HG02973 (cell line): ENCODE data around the gene MYH7.
"Not testable (repeated sequence)": the region's sequence is repeated elsewhere in the genome, so short reads cannot be mapped to it uniquely, and the experiment has no call there.

Experiments
- ATAC-seq: cut with Tn5 transposase; IDR thresholded peaks from one replicate; pipeline ENCODE4 v1.9.1; 2021; ENCODE audit warnings: moderate library complexity; ENCODE audit not compliant: unreplicated experiment

MYH7 gene

DNA sequence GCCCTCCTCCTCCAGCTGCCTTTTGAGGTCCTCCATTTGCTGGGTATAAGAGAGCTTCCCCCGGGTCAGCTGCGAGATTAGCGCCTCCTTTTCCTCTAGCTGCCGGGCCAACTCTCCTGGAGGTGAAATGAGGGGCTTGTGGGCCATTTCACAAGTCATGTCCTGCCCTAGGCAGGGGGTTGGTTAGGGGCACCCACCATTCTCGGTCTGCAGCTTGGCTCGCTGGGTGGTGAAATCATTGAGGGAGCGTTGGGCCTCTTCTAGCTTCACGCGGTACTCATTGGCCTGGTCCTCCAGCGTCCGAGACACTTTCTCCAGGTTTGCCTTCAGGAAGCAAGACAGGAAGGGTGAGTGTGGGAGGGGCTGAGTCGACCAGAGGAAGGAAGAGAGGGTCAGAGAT is 46.1 kb downstream of the MYH7 start:
- ATAC-seq = no peak

DNA sequence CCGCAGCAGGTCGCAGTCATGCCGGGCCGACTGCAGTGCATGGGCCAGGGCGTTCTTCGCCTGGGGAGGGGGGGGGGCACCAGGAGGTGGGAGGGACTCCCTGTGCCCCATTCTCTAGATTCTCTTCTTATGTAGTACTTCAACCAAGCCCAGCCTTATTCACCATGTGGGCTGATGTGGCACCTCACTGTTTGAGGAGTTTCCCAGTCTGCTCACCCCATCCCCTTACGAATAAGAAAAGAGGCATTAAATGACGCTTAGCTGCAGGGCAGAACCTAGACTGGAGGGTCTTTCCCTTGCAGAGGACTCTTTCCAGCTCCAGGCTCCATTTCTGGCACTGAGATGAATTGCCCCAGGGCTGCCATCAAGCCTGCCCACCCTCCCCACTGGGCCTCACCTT is 46.5 kb downstream of the MYH7 start:
- ATAC-seq = no peak

DNA sequence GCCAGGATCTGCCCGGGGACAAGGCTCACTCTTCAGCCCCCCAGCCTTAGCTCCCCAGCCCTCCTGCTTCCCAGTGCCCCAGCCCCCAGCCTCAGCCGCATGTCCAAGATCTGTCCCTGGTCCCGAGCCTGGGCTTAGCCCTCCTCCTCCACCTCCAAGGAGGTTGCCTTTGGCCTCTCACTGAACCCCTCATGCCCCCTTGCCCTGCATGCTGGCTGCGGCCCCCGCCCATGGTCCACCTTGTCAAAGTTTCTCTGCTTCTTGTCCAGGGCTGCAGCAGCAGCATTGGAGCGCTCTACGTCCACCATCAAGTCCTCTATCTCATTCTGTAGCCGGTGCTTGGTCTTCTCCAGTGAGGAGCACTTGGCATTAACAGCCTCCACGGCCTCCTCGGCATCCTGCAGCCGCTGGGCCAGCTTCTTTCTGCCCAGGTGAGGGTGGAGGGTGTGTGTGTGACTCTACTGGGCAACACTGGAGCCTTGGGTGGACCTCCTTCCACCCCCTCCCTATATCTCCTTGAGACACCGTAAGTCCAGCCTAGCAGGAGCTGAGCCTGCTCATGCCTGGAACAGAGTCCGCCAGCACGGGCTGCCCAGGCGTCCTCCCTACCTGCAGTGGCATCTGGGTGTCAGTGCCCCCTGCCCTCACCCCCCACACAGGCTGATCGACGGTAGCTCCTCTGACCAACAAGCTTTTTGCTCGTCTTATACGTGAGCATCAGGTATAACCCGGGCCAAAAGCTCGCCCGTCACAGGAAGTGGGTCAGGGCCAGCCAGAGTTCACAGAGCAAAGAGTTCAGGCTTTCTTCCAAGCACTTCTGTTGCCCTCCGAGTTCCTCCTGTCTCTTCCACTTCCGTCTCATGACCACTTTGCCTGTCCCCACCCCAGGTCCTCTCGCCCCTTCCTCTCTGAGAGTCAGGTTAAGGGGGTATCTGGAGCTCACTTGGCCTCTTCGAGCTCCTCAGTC is 47.3 kb downstream of the MYH7 start:
- no peak for ATAC-seq

DNA sequence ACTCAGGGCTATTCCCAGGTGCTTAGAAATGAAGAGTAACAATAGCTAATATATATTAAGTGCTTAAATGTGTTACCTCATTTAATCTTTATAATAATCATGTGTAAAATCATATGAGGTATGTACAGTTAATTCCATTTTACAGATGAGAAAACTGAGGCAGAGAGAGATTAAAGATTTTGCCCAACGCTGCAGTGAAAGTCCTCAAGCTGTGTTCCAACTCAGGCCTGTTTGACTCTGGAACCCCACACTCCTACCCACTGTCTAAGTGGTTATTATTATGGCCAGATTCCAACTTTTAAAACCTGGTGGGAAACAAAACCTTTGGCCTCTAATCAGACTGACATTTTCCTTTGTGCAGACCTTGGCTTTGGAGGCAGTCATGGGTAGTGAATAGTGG is 48.5 kb downstream of the MYH7 start:
- ATAC-seq = no peak

DNA sequence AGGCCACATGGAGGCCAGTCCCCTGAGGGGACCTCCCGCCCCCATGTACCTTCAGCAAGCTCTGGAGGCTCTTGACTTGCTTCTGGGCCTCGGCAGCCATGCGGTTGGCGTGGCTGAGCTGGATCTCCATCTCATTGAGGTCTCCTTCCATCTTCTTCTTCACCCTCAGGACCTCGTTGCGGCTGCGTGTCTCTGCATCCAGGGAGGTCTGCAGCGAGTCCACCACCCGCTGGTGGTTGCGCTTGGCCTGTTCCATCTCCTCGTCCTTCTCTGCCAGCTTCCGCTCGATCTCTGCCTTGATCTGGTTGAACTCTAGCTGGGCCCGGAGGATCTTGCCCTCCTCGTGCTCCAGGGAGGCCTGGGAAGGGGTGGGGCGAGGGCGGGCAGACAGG is 49.2 kb downstream of the MYH7 start:
- not testable (repeated sequence) for ATAC-seq

DNA sequence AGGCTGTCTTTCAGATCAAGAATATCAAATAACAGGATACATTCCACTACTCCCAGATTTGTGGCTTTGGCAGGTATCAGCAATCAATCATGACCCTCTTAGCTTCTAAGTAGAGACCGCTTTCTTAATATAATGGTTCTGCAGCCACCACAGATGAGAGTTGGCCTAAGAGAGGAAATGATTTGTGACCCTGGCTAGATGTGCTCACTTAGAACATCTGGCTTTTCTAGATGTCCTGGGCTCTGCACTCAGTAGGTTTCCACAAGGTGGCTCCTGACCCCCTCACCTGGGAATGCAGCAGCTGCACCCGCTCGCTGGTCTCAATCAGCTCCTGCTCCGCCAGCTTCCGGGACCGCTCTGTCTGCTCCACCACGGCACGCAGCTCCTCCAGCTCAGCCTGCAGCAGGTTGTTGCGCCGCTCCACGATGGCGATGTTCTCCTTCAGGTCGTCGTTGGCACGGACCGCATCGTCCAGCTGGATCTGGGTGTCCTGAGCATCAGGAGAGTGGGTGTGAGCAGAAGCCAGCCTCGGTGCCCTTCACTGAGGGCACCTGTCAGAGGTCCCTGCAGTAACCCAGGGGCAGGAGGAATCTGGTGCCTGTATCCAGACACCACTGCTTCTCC is 49.7 kb downstream of the MYH7 start:
- ATAC-seq = no peak

DNA sequence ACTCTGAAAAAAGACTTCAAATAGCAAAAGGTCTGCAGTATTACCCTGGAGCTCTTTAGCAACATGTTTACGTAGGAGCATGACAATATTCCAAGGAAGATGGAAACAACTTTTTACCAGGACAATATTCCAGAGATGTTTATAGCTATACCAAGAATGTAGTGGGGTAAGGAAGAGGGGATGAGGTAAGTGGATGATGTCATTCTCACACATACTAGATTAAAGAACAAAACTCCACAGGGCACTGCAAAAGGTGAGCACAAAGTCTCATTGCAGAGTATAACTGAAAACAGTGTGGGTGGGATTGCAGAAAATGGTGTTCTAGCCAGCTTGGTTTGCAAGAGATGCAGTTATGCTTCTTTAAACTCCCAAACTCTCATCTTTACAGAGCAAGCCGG is 50.2 kb downstream of the MYH7 start:
- no peak for ATAC-seq

DNA sequence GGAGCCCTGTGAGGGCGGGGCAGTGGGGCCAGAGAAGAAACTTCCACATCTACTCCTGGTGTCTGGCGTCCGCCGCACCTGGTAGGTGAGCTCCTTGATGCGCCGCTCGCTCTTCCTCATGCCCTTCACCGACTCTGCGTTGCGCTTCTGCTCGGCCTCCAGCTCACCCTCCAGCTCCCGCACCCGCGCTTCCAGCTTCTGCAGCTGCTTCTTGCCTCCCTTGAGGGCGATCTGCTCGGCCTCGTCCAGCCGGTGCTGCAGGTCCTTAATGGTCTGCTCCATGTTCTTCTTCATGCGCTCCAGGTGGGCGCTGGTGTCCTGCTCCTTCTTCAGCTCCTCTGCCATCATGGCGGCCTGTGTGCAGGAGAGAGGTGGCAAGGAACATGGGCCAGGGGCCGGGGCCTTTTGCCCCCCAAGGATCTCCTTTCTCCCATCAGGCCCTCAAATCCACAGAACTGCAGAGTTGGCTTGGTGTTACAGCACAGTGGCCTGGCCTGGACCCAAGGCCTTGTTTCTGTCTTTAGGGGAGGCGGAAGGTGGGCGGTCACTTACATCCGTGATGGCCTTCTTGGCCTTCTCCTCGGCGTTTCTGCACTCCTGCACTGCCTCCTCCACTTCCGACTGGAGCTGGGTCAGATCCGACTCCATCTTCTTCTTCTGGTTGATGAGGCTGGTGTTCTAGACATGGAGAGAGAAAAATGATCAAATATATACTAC is 50.9 kb downstream of the MYH7 start:
- ATAC-seq = no peak

DNA sequence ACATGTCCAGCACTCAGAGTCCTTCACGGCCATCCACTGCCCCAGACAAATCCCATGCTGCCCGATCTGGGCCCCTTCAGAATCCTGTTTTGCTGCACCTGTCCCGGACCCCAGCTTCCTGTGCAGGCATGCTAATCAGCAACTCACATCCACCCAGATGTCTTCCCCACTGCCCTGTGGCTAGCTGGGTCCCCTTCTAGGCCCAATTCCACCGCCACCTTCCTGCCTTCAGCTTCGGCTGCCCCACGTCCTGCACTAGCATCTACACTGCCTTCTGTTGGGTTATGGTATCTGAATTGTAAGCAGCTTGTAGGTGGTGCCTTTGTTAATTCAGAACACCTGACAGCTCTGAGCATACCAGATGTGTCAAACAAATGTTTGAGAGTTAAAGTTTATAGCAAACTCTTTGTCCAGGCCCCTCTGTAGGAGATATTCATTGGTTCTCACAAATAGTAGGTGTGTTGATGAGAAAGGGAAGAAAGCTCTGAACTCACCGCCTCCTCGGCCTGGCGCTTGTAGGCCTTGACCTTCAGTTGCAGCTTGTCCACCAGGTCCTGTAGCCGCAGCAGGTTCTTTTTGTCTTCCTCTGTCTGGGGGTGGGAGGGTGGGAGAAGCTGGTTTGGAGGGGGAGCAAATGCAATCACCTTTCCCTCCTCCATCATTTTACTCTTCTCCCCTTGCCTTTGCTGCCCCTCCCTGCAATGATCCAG is 52.6 kb downstream of the MYH7 start:
- ATAC-seq = no peak

DNA sequence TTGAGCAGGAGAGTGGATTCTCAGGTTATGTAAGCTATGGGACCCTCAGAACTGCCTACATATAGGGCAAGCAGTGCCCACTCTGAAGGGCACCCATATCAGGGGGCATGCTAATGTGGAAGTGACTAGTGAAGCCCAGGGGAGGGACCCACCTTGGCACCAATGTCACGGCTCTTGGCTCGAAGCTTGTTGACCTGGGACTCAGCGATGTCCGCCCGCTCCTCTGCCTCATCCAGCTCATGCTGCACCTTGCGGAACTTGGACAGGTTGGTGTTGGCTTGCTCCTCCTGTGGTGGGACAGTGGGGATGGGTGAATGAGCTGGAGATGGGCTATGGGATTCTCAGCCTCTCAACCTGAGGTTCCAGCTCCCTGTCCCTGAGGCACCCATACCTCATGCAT is 53.2 kb downstream of the MYH7 start:
- ATAC-seq = no peak

DNA sequence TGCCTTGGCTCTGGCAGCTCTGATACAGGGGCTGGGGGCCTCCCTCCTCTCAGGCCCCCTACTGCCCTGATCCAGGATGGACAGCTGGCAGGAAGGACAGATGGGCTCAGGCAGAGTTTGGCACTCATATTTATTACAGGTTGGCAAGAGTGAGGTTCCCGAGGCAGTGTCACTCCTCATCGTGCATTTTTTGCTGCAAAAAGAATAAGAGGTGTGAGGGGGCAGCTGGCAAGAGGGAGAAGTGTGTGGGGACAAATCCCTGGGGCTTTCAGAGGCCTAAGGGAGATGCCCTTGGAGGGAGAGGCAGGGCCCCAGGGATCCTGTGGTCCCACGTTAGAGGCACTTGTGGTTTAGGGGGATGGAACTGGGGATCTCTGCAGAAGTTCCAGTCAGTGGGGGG is 53.6 kb downstream of the MYH7 start:
- no peak for ATAC-seq

DNA sequence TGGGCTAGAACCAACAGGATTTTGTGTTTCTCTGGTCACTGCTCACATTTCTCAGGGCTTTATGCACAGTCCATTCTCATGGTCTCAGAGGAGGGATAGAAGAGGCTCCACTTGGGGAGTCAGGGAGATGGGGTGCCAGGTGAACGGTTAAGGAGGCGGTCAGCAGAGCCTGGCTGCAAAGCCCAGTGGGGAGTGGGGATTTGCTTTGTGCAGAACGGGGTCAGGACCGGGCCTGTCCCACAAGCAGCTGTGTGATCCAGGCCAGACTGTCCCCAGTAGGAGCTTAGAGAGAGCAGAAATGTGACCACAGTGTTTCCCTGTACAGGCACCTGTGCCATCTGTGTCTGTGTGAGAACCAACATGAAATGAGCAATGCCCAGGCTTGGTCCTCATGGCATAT is 54.5 kb downstream of the MYH7 start:
- ATAC-seq = no peak

DNA sequence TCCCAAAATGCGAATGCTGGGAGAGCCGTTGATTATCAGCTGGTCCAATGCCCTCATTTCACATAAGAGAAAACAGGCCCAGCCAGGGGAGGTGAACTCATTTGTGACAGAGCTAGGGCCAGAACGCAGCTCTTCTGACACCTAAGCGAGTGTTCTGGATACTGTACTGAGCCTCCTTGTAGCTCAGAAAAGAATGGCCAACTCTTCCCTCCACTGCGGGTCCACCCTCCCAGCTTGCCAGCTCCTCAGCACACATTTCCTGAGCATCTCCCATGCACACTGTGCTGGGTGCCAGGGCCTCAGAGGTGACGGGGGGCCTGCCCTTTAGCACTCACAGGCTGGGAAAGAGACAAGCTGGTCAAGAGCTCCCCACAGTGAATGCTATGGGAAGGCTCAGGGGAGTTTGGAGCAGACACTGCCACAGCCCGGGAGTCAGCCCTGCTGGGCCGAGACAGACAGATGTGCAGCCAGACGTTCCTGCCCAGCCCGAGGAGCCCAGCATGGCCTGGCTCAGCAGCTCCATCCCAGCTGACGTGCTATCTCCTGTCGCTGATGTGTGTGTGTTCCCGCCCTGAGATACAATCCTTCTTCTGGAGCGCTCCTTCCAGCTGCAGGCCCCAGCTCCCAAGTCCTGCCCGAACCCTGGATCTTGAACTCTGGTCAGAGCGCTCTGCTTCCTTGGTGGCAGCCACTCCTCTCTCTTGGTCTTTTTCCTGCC is 55.1 kb downstream of the MYH7 start:
- ATAC-seq = no peak

DNA sequence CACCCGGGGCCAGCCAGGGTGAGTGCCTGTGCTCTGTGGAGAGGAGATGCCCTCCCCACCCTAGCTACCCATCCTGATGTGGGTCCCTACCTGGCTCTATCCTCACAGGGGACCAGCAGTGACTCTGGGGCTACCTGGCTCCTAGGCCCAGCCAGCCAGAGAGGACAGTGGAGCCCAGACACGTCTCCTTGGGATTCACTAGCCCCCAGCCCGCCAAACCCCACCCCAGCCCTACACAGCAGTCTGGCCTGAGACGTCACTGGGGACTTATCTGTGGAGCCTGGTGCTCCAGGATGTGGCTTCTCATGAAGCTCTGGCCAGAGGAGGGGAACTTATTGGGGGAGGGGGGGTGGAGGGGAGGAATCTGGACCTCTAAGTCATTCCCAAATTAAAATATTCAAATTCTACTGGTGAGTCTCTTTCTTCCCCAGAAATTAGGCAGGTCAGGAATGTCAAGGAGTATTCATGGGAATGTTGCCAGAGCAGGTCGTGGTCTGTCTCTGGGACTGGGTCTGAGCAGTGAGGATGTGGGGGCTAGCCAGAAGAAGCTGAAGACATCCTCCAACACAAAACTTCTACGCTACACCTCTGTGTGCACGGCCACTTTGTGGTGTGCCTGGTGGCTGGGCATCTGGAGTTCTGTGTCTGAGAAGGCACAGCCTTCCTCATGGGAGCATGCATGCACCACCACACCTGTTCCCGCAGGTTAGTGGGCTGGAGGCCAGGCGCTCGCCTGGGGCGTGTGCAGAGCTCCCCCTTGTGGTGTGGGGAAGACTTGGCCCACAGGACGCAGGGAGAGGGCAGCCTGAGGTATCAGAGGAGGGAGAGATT is 55.9 kb downstream of the MYH7 start:
- ATAC-seq = no peak

DNA sequence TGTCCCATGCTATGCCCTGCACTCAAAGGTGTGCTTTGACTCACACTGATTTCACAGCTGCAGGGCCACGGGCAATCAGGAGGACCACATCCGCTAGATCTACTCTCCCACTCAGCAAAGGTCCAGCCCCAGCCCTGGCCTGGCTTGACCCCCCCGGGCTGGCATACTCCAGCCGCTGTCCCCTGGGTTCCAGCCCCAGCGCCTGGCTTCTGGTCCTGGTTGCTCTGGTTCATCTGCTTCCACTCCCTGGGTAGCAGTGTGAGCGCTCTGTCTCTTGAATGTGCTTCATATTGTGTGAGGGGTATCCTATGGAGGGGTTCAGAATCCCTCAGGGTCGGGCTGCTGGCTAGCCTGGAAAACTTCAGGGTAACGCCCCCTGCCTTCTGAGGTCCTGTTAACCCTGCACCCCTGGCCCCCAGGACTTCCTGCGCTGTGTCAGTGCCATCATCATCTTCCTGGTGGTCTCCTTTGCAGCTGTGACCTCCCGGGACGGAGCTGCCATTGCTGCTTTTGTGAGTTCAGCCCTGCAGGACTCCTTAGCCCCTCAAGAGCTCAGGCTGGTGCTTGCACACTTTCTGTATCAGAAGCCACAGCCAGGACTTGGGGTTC is 56.7 kb downstream of the MYH7 start:
- no peak for ATAC-seq

DNA sequence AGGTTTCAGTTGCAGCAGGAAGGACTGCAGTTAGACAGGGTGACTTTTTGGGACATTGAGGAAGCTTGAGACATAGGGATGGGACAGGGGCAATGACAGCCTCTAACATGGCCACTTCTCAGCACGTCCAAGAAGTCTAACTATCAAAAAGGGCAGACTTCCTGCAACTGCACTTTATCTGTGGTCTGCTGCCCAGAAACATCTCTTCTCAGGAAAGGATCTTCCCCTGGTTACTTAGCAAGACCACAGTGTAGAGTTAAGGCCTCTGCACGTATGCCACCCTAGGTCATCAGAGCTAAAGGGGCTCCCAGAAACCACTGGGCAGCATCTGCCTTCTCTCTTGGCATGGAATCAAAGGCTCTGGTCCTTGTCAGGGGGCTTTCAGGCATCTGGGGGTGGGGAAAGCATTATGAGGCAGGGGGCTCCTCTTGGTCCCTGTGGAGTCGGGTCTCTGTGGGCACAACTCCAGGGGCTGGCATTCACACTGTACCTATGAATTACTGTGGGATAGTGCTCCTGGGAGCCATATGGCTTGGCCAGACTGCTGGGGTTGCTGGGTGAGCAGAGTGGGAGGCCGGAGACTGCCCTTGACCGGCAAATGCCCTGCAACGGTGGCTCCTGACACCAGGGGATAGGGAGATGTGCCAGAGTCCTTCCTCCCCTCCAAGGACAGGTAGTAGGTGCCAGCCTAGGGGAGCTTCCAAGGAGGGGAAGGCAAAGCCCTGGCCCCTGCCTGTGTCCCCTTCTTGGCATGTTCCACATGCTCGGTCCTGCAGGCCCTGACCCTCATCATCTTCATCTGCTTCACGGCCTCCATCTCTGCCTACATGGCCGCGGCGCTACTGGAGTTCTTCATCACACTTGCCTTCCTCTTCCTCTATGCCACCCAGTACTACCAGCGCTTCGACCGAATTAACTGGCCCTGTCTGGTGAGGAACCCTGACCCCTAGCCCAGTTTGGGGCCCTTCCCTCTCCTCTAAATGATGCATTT is 57.6 kb downstream of the MYH7 start:
- no peak for ATAC-seq

DNA sequence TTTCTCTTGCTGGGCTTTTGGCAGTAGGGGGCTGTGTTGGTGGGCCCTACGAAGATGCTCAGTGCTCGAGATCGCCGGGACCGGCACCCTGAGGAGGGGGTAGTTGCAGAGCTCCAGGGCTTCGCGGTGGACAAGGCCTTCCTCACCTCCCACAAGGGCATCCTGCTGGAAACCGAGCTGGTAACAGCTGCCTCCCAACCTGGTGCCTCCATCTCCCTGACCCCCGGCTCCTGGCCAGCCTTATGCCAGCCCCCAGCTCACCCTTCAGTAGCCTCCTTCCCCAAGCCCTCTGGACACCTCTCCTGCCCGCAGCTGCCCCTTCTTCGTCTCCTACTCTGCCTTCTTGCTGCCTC is 58.3 kb downstream of the MYH7 start:
- no peak for ATAC-seq
